Mucosa of rectum (tissue), 2 donors: ENCODE measurements around the gene AGTR1.

ENCODE experiments used
- H3K27ac ChIP-seq, 2 donors: one replicate each; pipeline ENCODE4 v1.7.0; 2013; ENCODE audit warnings: inconsistent platforms in 2 of 2, low read depth in 2 of 2, low read length in 2 of 2
- H3K27me3 ChIP-seq, 2 donors: one replicate each; pipeline ENCODE4 v1.7.0; 2013; ENCODE audit warnings: low read length in 2 of 2; ENCODE audit not compliant: control insufficient read depth in 2 of 2, insufficient read depth in 2 of 2
- H3K36me3 ChIP-seq, 2 donors: one replicate each; pipeline ENCODE4 v1.7.0; 2013; ENCODE audit warnings: low read length in 2 of 2; ENCODE audit not compliant: control insufficient read depth in 2 of 2, insufficient read depth in 2 of 2
- H3K4me1 ChIP-seq, 2 donors: one replicate each; pipeline ENCODE4 v1.7.0; 2013; ENCODE audit warnings: low read length in 2 of 2, mild to moderate bottlenecking in 1 of 2; ENCODE audit not compliant: control insufficient read depth in 2 of 2, insufficient read depth in 2 of 2
- H3K4me3 ChIP-seq, 2 donors: one replicate each; pipeline ENCODE4 v1.7.0; 2013; ENCODE audit warnings: low read length in 2 of 2
- H3K9ac ChIP-seq, 2 donors: one replicate each; pipeline ENCODE4 v1.7.0; 2013; ENCODE audit warnings: low read length in 2 of 2, low read depth in 1 of 2, mild to moderate bottlenecking in 1 of 2
- H3K9me3 ChIP-seq, 2 donors: one replicate each; pipeline ENCODE4 v1.7.0; 2013; ENCODE audit warnings: low read length in 2 of 2; ENCODE audit not compliant: control insufficient read depth in 2 of 2
- donor health status: healthy.
- donor health status: Normal muscosa, but diverticular disease.

Gene AGTR1

GRCh38 chr3:148756311-148756710, 58.6 kb downstream of the AGTR1 start:
- Histone ChIP-seq H3K9ac (no peak overlapping the region), H3K27ac (no peak overlapping the region), H3K4me3 (no peak overlapping the region), H3K4me1 (no peaks in the 10 kb centered on the region), H3K9me3 (no peaks in the 10 kb centered on the region), H3K36me3 (no peaks in the 10 kb centered on the region), H3K27me3 (no peaks in the 10 kb centered on the region)

- Histone ChIP-seq H3K4me1 (no peaks in the 10 kb centered on the region), H3K9me3 (no peaks in the 10 kb centered on the region), H3K27me3 (no peaks in the 10 kb centered on the region), H3K36me3 (no peaks in the 10 kb centered on the region), H3K4me3 (no peak overlapping the region), H3K9ac (no peak overlapping the region), H3K27ac (no peak overlapping the region)
Observed at GRCh38 chr3:148757238-148758215, 59.8 kb downstream of the AGTR1 start.

- H3K9me3 ChIP-seq, result no peaks in the 10 kb centered on the region
- no peak overlapping the region for H3K4me3 ChIP-seq
- no peaks in the 10 kb centered on the region for H3K4me1 ChIP-seq
- no peak overlapping the region for H3K9ac ChIP-seq
- H3K36me3 ChIP-seq, result no peaks in the 10 kb centered on the region
- H3K27ac ChIP-seq, result no peak overlapping the region
- no peaks in the 10 kb centered on the region for H3K27me3 ChIP-seq
Observed at GRCh38 chr3:148758303-148758884, 60.7 kb downstream of the AGTR1 start.

GRCh38 chr3:148759430-148759829, 61.7 kb downstream of the AGTR1 start:
- no peaks in the 10 kb centered on the region for H3K36me3 ChIP-seq
- H3K4me3 ChIP-seq, result no peak overlapping the region
- H3K9me3 ChIP-seq, result no peaks in the 10 kb centered on the region
- H3K4me1 ChIP-seq, result no peaks in the 10 kb centered on the region
- no peak overlapping the region for H3K9ac ChIP-seq
- no peaks in the 10 kb centered on the region for H3K27me3 ChIP-seq
- H3K27ac ChIP-seq, result no peak overlapping the region

- Histone ChIP-seq H3K4me1 (no peaks in the 10 kb centered on the region), H3K4me3 (no peak overlapping the region), H3K27me3 (no peaks in the 10 kb centered on the region), H3K9ac (no peak overlapping the region), H3K36me3 (no peaks in the 10 kb centered on the region), H3K9me3 (no peaks in the 10 kb centered on the region), H3K27ac (no peak overlapping the region)
Observed at GRCh38 chr3:148763156-148763680, 65.5 kb downstream of the AGTR1 start.

GRCh38 chr3:148763986-148764935, 66.6 kb downstream of the AGTR1 start:
- Histone ChIP-seq H3K36me3 (no peaks in the 10 kb centered on the region), H3K9me3 (no peaks in the 10 kb centered on the region), H3K27ac (no peak overlapping the region), H3K4me1 (no peaks in the 10 kb centered on the region), H3K4me3 (no peak overlapping the region), H3K27me3 (no peaks in the 10 kb centered on the region), H3K9ac (no peak overlapping the region)

GRCh38 chr3:148772361-148772760, 74.7 kb downstream of the AGTR1 start:
- Histone ChIP-seq H3K9me3 (no peaks in the 10 kb centered on the region), H3K27ac (no peak overlapping the region), H3K36me3 (no peaks in the 10 kb centered on the region), H3K9ac (no peak overlapping the region), H3K4me3 (no peak overlapping the region), H3K27me3 (no peaks in the 10 kb centered on the region), H3K4me1 (no peaks in the 10 kb centered on the region)

GRCh38 chr3:148772835-148773234, 75.1 kb downstream of the AGTR1 start:
- Histone ChIP-seq H3K9me3 (no peaks in the 10 kb centered on the region), H3K4me1 (no peaks in the 10 kb centered on the region), H3K9ac (no peak overlapping the region), H3K4me3 (no peak overlapping the region), H3K36me3 (no peaks in the 10 kb centered on the region), H3K27ac (no peak overlapping the region), H3K27me3 (no peaks in the 10 kb centered on the region)

GRCh38 chr3:148773805-148774204, 76.1 kb downstream of the AGTR1 start:
- no peak overlapping the region for H3K9ac ChIP-seq
- H3K27me3 ChIP-seq, result no peaks in the 10 kb centered on the region
- no peak overlapping the region for H3K27ac ChIP-seq
- no peak overlapping the region for H3K4me3 ChIP-seq
- no peaks in the 10 kb centered on the region for H3K36me3 ChIP-seq
- H3K9me3 ChIP-seq, result no peaks in the 10 kb centered on the region
- no peaks in the 10 kb centered on the region for H3K4me1 ChIP-seq
